ENCODE measurements around the gene ITPR2. TPM values are rescaled to one million over a fixed set of nuclear protein-coding genes. Genes with fewer than 3 reads are reported as not detected.
A peak's percentile ranks its signal among the peaks of the same experiment; 100 is the strongest.

The ITPR2 gene
- polyA plus RNA-seq, 2 of the 4 experiments (the other 2 are of a cell fraction), result 3.1 to 8.1 TPM

DNA sequence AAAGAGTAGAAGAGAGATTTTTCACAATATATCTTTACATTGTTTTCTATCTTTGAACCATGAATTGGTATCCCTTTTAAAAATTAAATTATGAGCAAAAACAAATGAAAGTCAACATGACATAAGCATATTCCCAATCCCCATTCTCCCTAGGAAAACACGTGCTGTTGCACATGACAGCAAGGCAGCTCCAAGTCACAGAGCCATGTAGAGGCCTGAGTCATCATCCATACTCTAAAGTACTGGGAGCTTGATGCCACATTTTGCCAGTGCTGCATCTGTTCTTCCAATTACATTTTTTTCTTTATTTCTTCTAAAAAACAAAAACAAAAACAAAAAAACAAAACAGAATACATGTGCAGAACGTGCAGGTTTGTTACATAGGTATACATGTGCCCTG, 115.2 kb downstream of the ITPR2 start (continued):
- TF ChIP-seq, protein P1, sequence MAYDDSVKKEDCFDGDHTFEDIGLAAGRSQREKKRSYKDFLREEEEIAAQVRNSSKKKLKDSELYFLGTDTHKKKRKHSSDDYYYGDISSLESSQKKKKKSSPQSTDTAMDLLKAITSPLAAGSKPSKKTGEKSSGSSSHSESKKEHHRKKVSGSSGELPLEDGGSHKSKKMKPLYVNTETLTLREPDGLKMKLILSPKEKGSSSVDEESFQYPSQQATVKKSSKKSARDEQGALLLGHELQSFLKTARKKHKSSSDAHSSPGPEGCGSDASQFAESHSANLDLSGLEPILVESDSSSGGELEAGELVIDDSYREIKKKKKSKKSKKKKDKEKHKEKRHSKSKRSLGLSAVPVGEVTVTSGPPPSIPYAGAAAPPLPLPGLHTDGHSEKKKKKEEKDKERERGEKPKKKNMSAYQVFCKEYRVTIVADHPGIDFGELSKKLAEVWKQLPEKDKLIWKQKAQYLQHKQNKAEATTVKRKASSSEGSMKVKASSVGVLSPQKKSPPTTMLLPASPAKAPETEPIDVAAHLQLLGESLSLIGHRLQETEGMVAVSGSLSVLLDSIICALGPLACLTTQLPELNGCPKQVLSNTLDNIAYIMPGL (CRISPR knock-in tag; IDR thresholded peaks at IDR 0.05; ENCODE audit: borderline replicate concordance), result no peak
- no peak for TF ChIP-seq FOSB (CRISPR knock-in tag; IDR thresholded peaks at IDR 0.05)
- no peak for TF ChIP-seq ESRRA (IDR thresholded peaks at IDR 0.05; ENCODE audit: borderline replicate concordance, low read length)
- no peak for TF ChIP-seq EP300 (IDR thresholded peaks at IDR 0.05)
- no peak for TF ChIP-seq HOXB5 (CRISPR knock-in tag; IDR thresholded peaks at IDR 0.05)

DNA sequence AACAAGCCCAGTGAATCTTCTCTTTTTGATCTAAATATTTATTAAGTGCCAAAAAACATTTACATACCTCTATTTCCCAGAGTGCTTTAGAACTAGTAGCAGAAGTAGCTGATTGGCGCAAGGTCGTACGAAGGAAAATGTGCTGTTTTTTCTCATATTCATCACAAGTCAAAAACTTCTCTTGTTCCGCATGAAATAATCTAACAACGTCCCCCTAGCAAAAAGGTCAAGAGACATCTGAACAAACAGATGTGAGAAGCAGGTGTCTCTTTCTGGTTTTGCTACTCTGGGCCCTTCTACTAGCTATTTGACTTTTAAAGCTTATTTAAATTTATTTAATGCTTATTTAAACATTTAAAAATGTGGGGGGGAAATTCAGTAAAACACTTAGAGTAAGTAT, 117.8 kb downstream of the ITPR2 start:
- TF ChIP-seq RCOR1 (IDR thresholded peaks at IDR 0.05; ENCODE audit: low read depth, low read length) (no peak), CHD4 (IDR thresholded peaks at IDR 0.05; ENCODE audit: borderline replicate concordance) (no peak), ZFP36 (IDR thresholded peaks at IDR 0.05; ENCODE audit: borderline replicate concordance, partially characterized antibody) (no peak), MAZ (IDR thresholded peaks at IDR 0.05; ENCODE audit: borderline replicate concordance, low read depth, low read length) (no peak), BHLHE40 (IDR thresholded peaks at IDR 0.05; ENCODE audit: low read depth, low read length) (no peak), MAFK (IDR thresholded peaks at IDR 0.05; ENCODE audit: partially characterized antibody) (no peak), FOSB (CRISPR knock-in tag; IDR thresholded peaks at IDR 0.05) (no peak), ZNF302 (CRISPR knock-in tag; IDR thresholded peaks at IDR 0.05) (no peak), RFX5 (IDR thresholded peaks at IDR 0.05) (no peak), CEBPB (IDR thresholded peaks at IDR 0.05) (no peak), NPAS2 (CRISPR knock-in tag; IDR thresholded peaks at IDR 0.05; ENCODE audit: borderline replicate concordance) (no peak), NR3C1 (IDR thresholded peaks at IDR 0.05) (no peak)
- TF ChIP-seq, protein P2, sequence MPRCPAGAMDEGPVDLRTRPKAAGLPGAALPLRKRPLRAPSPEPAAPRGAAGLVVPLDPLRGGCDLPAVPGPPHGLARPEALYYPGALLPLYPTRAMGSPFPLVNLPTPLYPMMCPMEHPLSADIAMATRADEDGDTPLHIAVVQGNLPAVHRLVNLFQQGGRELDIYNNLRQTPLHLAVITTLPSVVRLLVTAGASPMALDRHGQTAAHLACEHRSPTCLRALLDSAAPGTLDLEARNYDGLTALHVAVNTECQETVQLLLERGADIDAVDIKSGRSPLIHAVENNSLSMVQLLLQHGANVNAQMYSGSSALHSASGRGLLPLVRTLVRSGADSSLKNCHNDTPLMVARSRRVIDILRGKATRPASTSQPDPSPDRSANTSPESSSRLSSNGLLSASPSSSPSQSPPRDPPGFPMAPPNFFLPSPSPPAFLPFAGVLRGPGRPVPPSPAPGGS (IDR thresholded peaks at IDR 0.05), result no peak
- WGBS (ENCODE audit: missing lambda C conversion rate), result 86% methylated on average over 5 of the region's 5 CpGs
- ATAC-seq (no peak), DNase-seq (ENCODE audit: low read depth in 1 of 2, low spot score in 1 of 2) (no peak), FAIRE-seq (no peak)
- no peak overlapping the region for H3K4me3 ChIP-seq
- ChIA-PET CTCF (interaction anchor here (0.7 to 1.2 kb wide), 3 partner anchors 9 to 14 kb away, joined by 3 to 4 read pairs (median 3); no protein-coding TSS in a partner anchor), POLR2A (no interaction called here)
- no peak overlapping the region for H3K27ac ChIP-seq
- H3K9me3 ChIP-seq, result no peaks in the 10 kb centered on the region
- no peak overlapping the region for H3K4me2 ChIP-seq
- H3K4me1 ChIP-seq, result no peaks in the 10 kb centered on the region

DNA sequence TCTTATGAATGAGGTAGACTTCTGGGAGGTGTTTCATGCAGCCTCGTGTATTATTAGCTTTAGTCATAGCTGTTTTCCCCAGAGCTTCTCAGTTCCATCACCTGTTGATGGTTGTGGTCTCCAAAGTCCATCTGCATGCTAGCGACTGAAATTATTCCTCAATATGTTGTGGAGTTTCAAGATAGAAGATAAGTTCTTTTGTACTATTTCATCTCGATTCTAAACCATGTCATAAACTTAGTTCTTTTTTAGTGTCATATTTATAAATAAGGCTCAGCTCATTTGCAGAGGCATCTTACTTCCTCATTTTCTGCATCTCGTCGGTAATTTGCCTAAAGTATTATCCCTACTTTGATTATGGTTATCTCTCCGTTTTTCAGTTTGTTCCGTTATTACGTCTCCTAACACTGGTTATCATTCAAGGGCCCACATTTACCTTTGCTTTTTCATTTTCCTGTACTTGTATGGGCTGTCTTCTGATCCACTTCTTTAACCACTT, 119.1 kb downstream of the ITPR2 start:
- no peak overlapping the region for H3K27ac ChIP-seq
- TF ChIP-seq CHD4 (IDR thresholded peaks at IDR 0.05; ENCODE audit: borderline replicate concordance) (no peak), RCOR1 (IDR thresholded peaks at IDR 0.05; ENCODE audit: low read depth, low read length) (no peak), MAZ (IDR thresholded peaks at IDR 0.05; ENCODE audit: borderline replicate concordance, low read depth, low read length) (no peak), MYC (IDR thresholded peaks at IDR 0.05; ENCODE audit: borderline replicate concordance, low read length) (no peak), NFE2L2 (conservative IDR thresholded peaks at IDR 0.05; ENCODE audit: low read length) (no peak), GATA3 (IDR thresholded peaks at IDR 0.05; ENCODE audit: borderline replicate concordance) (no peak), FOSB (CRISPR knock-in tag; IDR thresholded peaks at IDR 0.05) (no peak), CEBPB (IDR thresholded peaks at IDR 0.05) (no peak), HOXA7 (CRISPR knock-in tag; IDR thresholded peaks at IDR 0.05) (no peak), ZFP36 (IDR thresholded peaks at IDR 0.05; ENCODE audit: borderline replicate concordance, partially characterized antibody) (no peak), EHMT2 (IDR thresholded peaks at IDR 0.05; ENCODE audit: low read depth) (no peak)
- TF ChIP-seq, protein P2 (IDR thresholded peaks at IDR 0.05), result no peak
- TF ChIP-seq, protein P3, sequence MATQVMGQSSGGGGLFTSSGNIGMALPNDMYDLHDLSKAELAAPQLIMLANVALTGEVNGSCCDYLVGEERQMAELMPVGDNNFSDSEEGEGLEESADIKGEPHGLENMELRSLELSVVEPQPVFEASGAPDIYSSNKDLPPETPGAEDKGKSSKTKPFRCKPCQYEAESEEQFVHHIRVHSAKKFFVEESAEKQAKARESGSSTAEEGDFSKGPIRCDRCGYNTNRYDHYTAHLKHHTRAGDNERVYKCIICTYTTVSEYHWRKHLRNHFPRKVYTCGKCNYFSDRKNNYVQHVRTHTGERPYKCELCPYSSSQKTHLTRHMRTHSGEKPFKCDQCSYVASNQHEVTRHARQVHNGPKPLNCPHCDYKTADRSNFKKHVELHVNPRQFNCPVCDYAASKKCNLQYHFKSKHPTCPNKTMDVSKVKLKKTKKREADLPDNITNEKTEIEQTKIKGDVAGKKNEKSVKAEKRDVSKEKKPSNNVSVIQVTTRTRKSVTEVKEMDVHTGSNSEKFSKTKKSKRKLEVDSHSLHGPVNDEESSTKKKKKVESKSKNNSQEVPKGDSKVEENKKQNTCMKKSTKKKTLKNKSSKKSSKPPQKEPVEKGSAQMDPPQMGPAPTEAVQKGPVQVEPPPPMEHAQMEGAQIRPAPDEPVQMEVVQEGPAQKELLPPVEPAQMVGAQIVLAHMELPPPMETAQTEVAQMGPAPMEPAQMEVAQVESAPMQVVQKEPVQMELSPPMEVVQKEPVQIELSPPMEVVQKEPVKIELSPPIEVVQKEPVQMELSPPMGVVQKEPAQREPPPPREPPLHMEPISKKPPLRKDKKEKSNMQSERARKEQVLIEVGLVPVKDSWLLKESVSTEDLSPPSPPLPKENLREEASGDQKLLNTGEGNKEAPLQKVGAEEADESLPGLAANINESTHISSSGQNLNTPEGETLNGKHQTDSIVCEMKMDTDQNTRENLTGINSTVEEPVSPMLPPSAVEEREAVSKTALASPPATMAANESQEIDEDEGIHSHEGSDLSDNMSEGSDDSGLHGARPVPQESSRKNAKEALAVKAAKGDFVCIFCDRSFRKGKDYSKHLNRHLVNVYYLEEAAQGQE (IDR thresholded peaks at IDR 0.05), result no peak
- ChIA-PET CTCF (no interaction called here), POLR2A (no interaction called here)
- H3K4me3 ChIP-seq, result no peak overlapping the region
- no peaks in the 10 kb centered on the region for H3K4me1 ChIP-seq
- WGBS (ENCODE audit: missing lambda C conversion rate), result 81% methylated on average over 8 of the region's 8 CpGs
- FAIRE-seq, result peak; percentile 13
- no peak for ATAC-seq
- no peaks in the 10 kb centered on the region for H3K9me3 ChIP-seq
- H3K4me2 ChIP-seq, result no peak overlapping the region
- no peak for DNase-seq (ENCODE audit: low read depth in 1 of 2, low spot score in 1 of 2)

Measured in A549 (cell line).